GM19328 (cell line): ENCODE measurements around the gene PTPRD.
"Not testable (repeated sequence)": the region's sequence is repeated elsewhere in the genome, so short reads cannot be mapped to it uniquely, and the experiment has no call there.

ENCODE experiments used
- ATAC-seq: cut with Tn5 transposase; IDR thresholded peaks from one replicate; pipeline ENCODE4 v1.9.1; 2021; ENCODE audit warnings: mild to moderate bottlenecking, moderate library complexity; ENCODE audit not compliant: unreplicated experiment

PTPRD gene

DNA sequence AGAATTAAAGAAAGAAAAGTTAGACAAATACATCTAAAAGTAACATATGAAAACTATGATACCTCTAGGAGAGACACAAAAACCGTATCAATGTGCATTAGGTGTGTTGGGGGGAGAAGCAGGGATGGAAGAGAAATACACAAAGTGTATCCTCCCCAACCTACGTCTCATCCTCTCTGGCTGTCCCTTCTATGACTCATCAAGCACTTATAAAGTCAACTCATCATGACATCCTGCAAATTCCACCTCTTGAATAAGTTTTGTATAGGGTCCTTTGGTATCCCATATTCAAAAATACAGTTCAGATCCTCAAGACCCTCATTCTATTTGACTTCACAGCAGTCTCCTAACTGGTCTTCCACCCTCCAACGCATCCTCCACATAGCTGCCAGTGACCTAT lies 1895.7 kb downstream of the PTPRD start:
- ATAC-seq = no peak

DNA sequence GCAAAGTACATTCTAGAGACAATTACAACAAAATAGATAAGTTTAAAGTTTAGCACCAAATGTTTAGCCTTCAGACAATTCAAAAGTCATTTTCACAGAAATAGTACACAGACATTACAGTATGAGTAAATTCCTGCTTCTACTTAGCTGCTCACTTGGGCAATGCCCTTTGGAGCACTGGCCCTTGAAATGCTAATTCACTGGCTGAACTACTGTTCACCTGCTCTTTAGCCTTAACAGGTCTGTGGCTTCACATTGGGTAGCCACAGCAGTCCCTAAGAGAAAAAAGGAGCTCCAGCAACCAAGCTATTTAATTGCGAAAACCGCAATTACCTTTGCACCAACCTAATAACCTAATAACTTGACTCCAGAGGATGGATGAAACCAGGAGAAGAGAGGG lies 1897.0 kb downstream of the PTPRD start:
- no peak for ATAC-seq

DNA sequence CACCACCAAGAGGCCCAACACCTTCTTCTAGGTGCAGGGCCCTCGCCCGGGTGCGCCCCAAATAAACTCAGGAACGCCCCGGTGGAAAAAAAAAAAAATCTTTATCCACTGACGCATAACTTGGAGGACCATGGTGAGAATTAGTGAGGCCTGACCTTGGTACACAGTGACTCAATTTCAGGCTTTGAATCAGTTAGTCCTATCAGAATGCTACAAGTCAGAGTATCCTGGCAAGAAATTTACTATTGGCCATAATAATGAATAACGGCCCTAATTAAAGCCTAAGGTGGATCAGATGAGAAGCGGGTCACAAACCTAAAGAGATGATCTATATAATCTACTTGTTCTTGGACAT lies 1899.0 kb downstream of the PTPRD start:
- no peak for ATAC-seq

GRCh38 chr9:8713149-8713810 lies 1899.5 kb downstream of the PTPRD start:
- no peak for ATAC-seq

DNA sequence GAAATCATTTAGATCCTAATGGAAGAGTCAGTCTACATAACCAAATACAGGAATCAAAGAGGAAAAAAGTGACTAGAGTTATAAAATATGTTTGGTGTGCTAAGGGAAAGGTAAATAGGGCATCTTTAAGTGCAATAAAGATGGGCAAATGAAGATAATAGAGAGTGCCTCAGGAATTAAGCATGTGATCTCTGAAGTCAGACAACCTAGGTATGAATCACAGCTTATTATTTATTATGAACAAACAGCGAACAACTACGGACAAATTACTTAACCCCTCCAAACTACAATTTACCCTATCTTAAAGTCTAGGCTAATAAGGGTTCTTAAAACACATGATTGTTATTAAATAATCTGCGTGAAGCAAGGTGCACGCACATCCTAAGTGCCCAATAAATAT lies 1903.1 kb downstream of the PTPRD start:
- no peak for ATAC-seq

GRCh38 chr9:8708728-8709127 lies 1904.1 kb downstream of the PTPRD start:
- ATAC-seq = no peak

DNA sequence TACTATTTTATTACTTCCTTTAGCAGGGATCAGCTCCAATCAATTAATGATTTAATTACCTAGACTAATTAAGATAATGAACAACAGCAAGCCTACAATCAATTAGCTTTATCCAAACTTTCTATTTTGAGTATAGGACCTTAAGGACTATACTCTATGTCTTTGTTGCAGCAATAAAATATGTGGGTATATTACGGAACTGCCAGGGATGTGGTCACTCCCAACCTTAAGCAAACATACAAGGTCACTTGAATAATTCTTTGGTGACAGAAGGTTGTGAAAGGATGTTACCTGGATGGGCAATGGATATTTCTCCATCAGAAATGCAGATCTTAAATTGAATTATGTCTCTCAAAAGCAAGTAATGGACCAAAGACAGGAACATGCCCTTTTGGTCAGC lies 1905.8 kb downstream of the PTPRD start:
- ATAC-seq = no peak

DNA sequence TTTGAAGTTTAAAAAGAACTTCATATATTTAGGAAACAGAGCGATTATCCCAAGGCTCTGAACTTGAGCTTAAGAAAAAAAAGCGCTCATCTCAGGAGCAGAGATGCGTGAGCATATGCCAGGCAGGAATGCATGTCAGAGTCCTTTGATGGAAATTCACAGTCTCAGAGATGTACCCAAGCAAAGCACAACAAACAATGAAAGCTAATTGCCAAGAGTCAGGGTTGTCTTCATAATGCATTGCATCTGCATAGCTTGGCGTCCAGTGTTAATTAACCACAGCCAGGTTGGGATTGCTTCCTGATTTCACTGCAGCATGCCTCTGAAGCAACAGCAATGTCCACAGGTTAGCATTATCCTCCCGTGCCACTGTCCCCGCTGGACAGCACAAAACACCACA lies 1906.3 kb downstream of the PTPRD start:
- ATAC-seq = no peak

DNA sequence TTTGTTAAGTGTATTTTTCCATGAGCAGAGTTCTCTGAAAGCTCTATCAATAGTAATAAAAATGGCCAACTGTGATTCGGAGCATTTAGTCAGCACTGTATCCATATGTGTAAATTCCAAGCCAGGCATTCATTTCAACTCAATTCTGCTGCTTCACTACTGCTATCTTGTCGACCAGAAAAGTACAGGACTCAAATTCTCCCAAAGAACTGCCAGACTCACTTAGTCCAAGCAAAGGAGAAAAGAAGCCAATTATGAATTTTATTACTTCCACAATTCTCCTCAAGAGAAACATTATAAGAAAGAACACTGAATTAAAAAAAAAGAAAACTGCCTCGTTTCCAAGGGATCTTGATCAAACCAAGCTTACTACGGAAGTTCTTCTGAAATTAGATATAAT lies 1906.9 kb downstream of the PTPRD start:
- no peak for ATAC-seq

- no peak for ATAC-seq
Measured at GRCh38 chr9:8703904-8704303, 1908.9 kb downstream of the PTPRD start.

DNA sequence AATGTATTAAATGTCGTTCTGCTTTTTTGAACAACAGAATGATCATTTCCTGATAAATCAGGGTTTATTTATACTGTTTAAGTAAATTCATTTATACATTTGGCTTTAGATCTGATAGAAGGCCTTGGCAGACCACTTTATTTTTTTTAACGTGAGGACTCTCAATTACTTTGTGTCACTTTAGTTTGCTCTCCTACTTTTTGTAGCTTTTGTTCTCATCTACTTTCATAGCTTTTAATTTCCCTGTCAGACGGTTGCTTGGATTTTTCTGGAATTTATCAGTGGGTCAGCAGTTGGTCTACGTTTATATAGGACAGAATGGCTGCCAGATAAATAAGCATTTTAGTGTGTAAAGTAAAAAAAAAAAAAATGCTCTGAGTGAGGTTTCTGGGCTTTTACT lies 1910.9 kb downstream of the PTPRD start:
- no peak for ATAC-seq

GRCh38 chr9:8697565-8697964 lies 1915.2 kb downstream of the PTPRD start:
- ATAC-seq = not testable (repeated sequence)

DNA sequence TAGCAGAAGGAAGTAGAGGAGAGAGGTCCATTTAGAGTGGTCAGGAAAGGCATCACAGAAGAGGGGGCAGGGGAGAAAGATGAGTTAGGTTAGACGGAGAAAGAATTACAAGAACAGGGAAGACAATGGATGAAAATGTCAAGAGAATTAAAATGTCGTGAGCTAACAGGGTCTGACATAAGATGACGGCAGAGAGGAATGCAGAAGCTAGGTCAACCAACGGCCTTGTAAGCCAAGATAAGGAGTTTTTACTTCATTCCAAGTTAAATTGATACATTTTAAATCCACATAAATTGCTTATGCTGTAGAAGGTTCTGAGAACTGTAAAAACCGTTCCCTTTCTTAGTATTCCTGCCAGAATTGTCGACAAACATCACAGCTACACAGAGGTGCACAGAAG lies 1916.3 kb downstream of the PTPRD start:
- ATAC-seq = no peak

- no peak for ATAC-seq
Measured at GRCh38 chr9:8694983-8695588, 1917.7 kb downstream of the PTPRD start.

DNA sequence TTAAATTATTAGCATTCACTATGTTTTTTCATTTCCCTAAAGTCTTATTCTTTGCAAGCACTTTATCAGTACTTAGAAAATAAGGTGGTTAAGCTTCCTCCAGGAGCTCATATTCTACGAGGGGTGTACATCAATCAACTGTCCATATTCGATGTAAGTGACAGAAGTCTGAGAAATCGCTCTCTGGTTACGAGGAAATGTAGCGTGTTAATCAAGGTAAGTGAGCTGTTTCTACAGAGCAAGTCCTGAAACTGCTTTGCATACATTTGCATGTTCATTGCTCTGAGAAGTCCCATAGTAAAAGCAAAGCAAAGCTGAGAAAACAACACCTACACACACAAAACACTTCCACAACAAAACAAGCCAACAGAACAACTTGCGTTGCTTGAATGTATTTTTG lies 1919.3 kb downstream of the PTPRD start:
- ATAC-seq = no peak

GRCh38 chr9:8686516-8686915 lies 1926.3 kb downstream of the PTPRD start:
- no peak for ATAC-seq

GRCh38 chr9:8685825-8686224 lies 1927.0 kb downstream of the PTPRD start:
- no peak for ATAC-seq

DNA sequence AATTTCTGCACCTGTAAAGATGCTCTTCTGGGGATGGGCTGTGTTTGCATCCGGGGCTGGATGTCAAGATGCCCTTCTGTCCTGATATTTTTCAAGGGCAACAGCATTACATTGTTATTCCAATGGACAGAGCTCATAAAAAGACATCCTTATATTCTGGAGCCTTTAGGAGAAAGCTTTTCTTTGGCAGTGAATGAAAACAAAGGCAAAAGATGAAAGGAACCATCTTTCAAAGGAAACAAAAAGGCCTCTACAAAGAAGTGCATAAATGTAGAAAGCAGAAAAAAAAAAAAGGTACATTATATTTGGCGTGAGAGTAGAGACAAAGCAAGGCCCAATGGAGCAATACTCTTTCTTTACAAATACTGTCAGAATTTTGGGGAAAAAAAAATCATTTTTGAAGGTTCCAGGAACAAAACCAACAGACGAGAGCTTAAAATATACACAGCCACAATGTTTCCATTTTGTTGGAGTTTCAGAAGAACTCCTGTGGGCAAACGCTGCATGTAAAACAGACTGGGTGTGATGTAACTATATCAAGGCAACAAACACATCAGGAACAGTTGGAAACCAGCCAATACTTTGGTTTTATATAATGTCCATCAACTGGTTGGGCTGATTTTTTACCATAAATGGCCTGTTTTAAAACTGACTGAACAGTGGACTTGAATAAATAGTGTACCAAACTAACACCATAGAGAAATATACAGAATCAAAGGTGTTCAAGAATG lies 1927.7 kb downstream of the PTPRD start:
- no peak for ATAC-seq

DNA sequence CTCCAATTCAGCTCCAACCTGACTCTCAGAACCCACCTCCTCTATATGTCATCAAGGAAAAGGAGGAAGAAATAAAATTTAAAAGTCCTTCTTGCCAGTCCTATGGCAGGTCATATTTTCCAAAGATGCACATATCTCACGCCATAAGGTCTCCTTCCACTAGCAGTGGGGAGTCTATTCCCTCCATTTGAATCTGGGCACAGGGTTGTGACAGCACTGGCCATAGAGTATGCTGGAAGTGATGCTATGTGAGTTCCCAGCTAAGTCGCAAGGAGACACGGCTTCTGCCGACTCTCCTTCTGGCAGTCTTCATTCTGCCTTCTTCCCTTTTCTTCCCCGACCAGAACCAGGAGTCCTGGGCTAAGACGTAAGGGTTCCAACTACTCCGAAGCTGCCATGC lies 1929.3 kb downstream of the PTPRD start:
- no peak for ATAC-seq

GRCh38 chr9:8680658-8681057 lies 1932.1 kb downstream of the PTPRD start:
- no peak for ATAC-seq

- no peak for ATAC-seq
Measured at GRCh38 chr9:8680157-8680556, 1932.6 kb downstream of the PTPRD start.

DNA sequence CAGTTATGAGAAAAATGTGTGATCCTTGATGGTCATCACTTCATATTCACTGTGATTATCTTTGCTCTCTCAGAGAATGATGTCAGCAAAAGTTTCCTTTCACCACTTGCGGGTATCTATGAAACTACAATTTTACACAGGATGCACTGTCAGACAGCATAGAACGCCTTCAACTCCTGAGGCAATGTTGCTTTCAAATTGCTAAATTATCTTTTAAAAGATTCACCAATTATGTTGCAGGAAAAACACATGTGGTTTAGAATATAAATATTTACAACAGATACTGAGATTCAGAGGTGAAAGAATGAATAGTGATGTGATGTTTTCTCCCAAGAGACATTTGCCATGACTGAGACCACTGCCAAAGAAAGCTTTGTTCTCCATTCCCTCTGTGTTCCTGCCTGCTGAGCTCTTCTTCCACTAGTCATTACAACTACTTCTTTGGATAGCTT lies 1933.4 kb downstream of the PTPRD start:
- ATAC-seq = no peak
